CD4-positive, CD25-positive, alpha-beta regulatory T cell (primary cell): ENCODE data around the gene FEM1C. TPM values are rescaled to one million over a fixed set of nuclear protein-coding genes. Genes with fewer than 3 reads are reported as not detected.

Experiments
- ATAC-seq, 2 donors: fragments of 150-1000 bp; cut with Tn5 transposase; one replicate each; pipeline ENCODE4 v1.10.0; 2021; ENCODE audit warnings: low read depth in 2 of 2, moderate number of reproducible peaks in 2 of 2, moderate library complexity in 1 of 2
- DNase-seq, 3 donors: peaks; one replicate each; pipeline versions ENCODE4 v3.0.0 to v3.0.0-alpha.2; 2012 to 2022; ENCODE audit warnings: mixed read lengths in 1 of 3
- H3K27ac ChIP-seq: one replicate; pipeline ENCODE4 v1.7.0; 2013; ENCODE audit warnings: mild to moderate bottlenecking, low read length; ENCODE audit not compliant: insufficient read depth, poor library complexity, severe bottlenecking
- H3K27me3 ChIP-seq: one replicate; pipeline ENCODE4 v1.7.0; 2013; ENCODE audit warnings: low read length; ENCODE audit not compliant: control insufficient read depth, insufficient read depth
- H3K36me3 ChIP-seq: one replicate; pipeline ENCODE4 v1.7.0; 2013; ENCODE audit warnings: mild to moderate bottlenecking, low read length, moderate library complexity; ENCODE audit not compliant: control insufficient read depth, insufficient read depth
- H3K4me1 ChIP-seq: 2 replicates; pipeline ENCODE4 v1.7.0; 2013; ENCODE audit warnings: mild to moderate bottlenecking, low read length; ENCODE audit not compliant: insufficient read depth, control insufficient read depth, poor library complexity, severe bottlenecking
- H3K4me3 ChIP-seq: one replicate; pipeline ENCODE4 v1.7.0; 2013; ENCODE audit warnings: low read depth, mild to moderate bottlenecking, low read length, moderate library complexity
- H3K9me3 ChIP-seq, 2 experiments: 1 replicate in 1 of 2; 2 replicates in 1 of 2; pipeline ENCODE4 v1.7.0; 2013; ENCODE audit warnings: low read length in 2 of 2, mild to moderate bottlenecking in 1 of 2, moderate library complexity in 1 of 2; ENCODE audit not compliant: control insufficient read depth in 2 of 2
- H3K27ac Mint-ChIP-seq, 3 donors: one replicate each; pipeline ENCODE4 v1.8.0; 2020 to 2022; ENCODE audit warnings: mild to moderate bottlenecking in 3 of 3, mixed read lengths in 3 of 3, moderate library complexity in 2 of 3
- H3K27me3 Mint-ChIP-seq: one replicate; pipeline ENCODE4 v1.8.0; 2022; ENCODE audit warnings: mild to moderate bottlenecking, mixed read lengths
- H3K36me3 Mint-ChIP-seq: one replicate; pipeline ENCODE4 v1.8.0; 2020; ENCODE audit warnings: mixed read lengths
- H3K4me1 Mint-ChIP-seq, 4 donors: one replicate each; pipeline ENCODE4 v1.8.0; 2020 to 2022; ENCODE audit warnings: mixed read lengths in 4 of 4, mild to moderate bottlenecking in 1 of 4
- H3K4me3 Mint-ChIP-seq, 4 donors: one replicate each; pipeline ENCODE4 v1.8.0; 2020 to 2022; ENCODE audit warnings: mild to moderate bottlenecking in 4 of 4, mixed read lengths in 4 of 4, moderate library complexity in 3 of 4
- H3K9me3 Mint-ChIP-seq, 7 donors: one replicate each; pipeline ENCODE4 v1.8.0; 2020 to 2022; ENCODE audit warnings: mixed read lengths in 7 of 7, mild to moderate bottlenecking in 3 of 7, moderate library complexity in 2 of 7
- polyA plus RNA-seq, 4 donors: library from polyadenylated mRNA; unstranded; fragments of 300-500 nt; fragmentation: Illumina TruSeq; gene quantifications; one replicate each; pipeline ENCODE4 v1.2.3, GENCODE V29; 2021
- total RNA-seq: library from RNA; stranded (reverse); gene quantifications from one replicate; pipeline ENCODE4 v1.2.3, GENCODE V29; 2022

FEM1C gene
- total and polyA plus RNA-seq, 5 donors from 2014 or later = 0.65 to 40.1 (median 3.5) TPM

DNA sequence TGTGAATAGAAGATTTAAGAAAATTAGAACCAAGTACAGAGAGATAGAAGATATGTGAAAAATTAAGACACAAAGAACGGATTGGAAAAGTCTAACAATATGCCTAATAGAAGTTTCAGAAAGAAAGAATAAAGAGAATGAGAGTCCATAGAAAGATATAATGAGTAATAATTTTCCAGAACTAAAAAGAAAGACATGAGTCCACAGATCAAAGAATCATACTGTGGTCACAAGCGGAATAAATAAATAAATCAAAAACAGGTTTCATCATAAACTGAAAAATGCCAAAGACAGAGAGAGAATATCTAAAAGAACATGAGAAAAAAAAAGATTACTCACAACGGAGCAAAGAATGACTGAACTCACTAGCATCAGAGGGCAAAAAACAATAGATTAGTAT is 32.9 kb downstream of the FEM1C start:
- H3K4me1 Mint-ChIP-seq = peaks cover 0 to 5% (median under 1%) of the 10 kb centered on the region in 4 donors
- DNase-seq (no peak), ATAC-seq (no peak)
- Histone ChIP-seq H3K27me3 (no peaks in the 10 kb centered on the region), H3K36me3 (no peaks in the 10 kb centered on the region), H3K4me3 (no peak overlapping the region), H3K4me1 (no peaks in the 10 kb centered on the region), H3K27ac (no peak overlapping the region), H3K9me3 (no peaks in the 10 kb centered on the region)
- H3K9me3 Mint-ChIP-seq = peaks cover 0 to 8% (median 2%) of the 10 kb centered on the region in 7 donors
- no peaks in the 10 kb centered on the region for H3K36me3 Mint-ChIP-seq
- H3K4me3 Mint-ChIP-seq = no peak overlapping the region
- peaks cover 4% of the 10 kb centered on the region for H3K27me3 Mint-ChIP-seq
- H3K27ac Mint-ChIP-seq = no peak overlapping the region

GRCh38 chr5:115510145-115510645 is 34.4 kb downstream of the FEM1C start:
- no peak overlapping the region for H3K4me3 Mint-ChIP-seq
- H3K9me3 Mint-ChIP-seq = peaks cover 0 to 8% (median 2%) of the 10 kb centered on the region in 7 donors
- Histone ChIP-seq H3K9me3 (no peaks in the 10 kb centered on the region), H3K27me3 (no peaks in the 10 kb centered on the region), H3K27ac (no peak overlapping the region), H3K36me3 (no peaks in the 10 kb centered on the region), H3K4me1 (no peaks in the 10 kb centered on the region), H3K4me3 (no peak overlapping the region)
- H3K27ac Mint-ChIP-seq = no peak overlapping the region
- H3K27me3 Mint-ChIP-seq = peaks cover 8% of the 10 kb centered on the region
- DNase-seq (no peak), ATAC-seq (no peak)
- H3K36me3 Mint-ChIP-seq = no peaks in the 10 kb centered on the region
- no peaks in the 10 kb centered on the region for H3K4me1 Mint-ChIP-seq

DNA sequence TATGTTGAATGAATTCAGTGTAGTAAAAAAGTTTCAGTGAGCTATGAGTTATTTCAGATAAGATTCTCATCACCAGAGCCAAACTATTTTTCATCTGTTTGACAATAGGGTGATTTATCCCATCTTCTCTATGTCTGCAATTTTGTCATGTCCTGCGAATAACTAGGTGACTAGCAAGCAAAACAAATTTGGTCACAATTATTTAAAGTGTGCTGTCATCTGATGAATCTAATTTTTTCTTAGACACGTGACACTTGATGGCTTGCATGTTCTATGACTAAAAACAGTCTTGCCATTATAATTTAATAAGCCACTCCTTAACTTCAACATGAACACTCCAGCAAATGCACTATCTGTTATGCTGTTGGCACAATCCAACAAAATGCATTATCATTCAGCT is 35.0 kb downstream of the FEM1C start:
- Mint-ChIP-seq H3K27me3 (peaks cover 9% of the 10 kb centered on the region), H3K27ac (no peak overlapping the region), H3K4me1 (no peaks in the 10 kb centered on the region), H3K4me3 (no peak overlapping the region), H3K36me3 (no peaks in the 10 kb centered on the region), H3K9me3 (peaks cover 0 to 8% (median 2%) of the 10 kb centered on the region in 7 donors)
- H3K27me3 ChIP-seq = no peaks in the 10 kb centered on the region
- H3K4me3 ChIP-seq = no peak overlapping the region
- DNase-seq = no peak
- ATAC-seq = no peak
- no peaks in the 10 kb centered on the region for H3K9me3 ChIP-seq
- no peak overlapping the region for H3K27ac ChIP-seq
- no peaks in the 10 kb centered on the region for H3K4me1 ChIP-seq
- no peaks in the 10 kb centered on the region for H3K36me3 ChIP-seq

- Mint-ChIP-seq H3K9me3 (peaks cover 0 to 8% (median 2%) of the 10 kb centered on the region in 7 donors), H3K4me1 (no peaks in the 10 kb centered on the region), H3K27ac (no peak overlapping the region), H3K36me3 (no peaks in the 10 kb centered on the region), H3K4me3 (no peak overlapping the region), H3K27me3 (peaks cover 14% of the 10 kb centered on the region)
- Histone ChIP-seq H3K9me3 (no peaks in the 10 kb centered on the region), H3K27me3 (peaks cover 5% of the 10 kb centered on the region), H3K27ac (no peak overlapping the region), H3K4me3 (no peak overlapping the region), H3K4me1 (no peaks in the 10 kb centered on the region), H3K36me3 (no peaks in the 10 kb centered on the region)
- DNase-seq = no peak
- ATAC-seq = no peak
These were observed 36.9 kb downstream of the FEM1C start for GRCh38 chr5:115507681-115508080.

GRCh38 chr5:115503420-115503819 is 41.2 kb downstream of the FEM1C start:
- Histone ChIP-seq H3K27me3 (peaks cover 16% of the 10 kb centered on the region), H3K36me3 (no peaks in the 10 kb centered on the region), H3K4me3 (no peak overlapping the region), H3K9me3 (peaks cover 0 to 3% of the 10 kb centered on the region in 2 experiments), H3K27ac (no peak overlapping the region), H3K4me1 (no peaks in the 10 kb centered on the region)
- H3K27me3 Mint-ChIP-seq = peaks cover 31% of the 10 kb centered on the region
- H3K4me1 Mint-ChIP-seq = no peaks in the 10 kb centered on the region
- H3K27ac Mint-ChIP-seq = no peak overlapping the region
- peaks cover 0 to 10% (median 0%) of the 10 kb centered on the region in 7 donors for H3K9me3 Mint-ChIP-seq
- no peak overlapping the region for H3K4me3 Mint-ChIP-seq
- DNase-seq (no peak), ATAC-seq (no peak)
- no peaks in the 10 kb centered on the region for H3K36me3 Mint-ChIP-seq

DNA sequence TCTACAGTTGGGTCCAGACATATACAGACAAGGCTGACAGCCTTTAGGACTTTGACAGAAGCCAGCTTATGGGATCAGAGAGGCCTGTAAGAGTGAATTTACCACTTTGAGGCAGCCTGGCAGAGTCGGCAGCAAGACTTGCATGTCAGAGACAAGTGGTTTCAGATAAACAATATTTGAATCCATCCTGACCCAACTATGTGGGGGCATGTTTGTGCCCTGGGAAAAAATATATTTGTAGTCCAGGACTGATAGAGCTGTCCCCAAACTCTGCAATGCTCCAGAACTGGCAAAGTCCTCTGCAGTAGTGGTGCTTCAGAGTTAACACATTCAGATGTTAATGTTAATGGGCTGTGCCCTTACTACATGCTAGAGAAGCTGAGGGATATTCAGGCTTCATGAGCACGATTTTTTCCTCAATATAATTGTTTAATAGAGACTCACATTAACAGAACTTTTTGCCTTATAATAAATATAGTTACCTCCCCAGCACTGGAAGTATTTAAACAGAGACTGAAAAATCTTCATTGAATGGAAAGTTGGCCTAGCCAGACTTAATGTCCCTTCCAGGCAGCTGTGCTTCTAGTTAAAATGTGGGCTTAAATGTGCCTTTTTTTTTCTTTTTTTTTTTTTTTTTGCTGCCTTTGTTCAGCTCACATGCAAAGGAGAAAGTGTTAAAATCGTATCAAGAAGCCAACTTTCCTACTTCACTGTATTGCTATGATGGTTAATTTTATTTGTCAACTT is 42.9 kb downstream of the FEM1C start:
- Mint-ChIP-seq H3K4me3 (no peak overlapping the region), H3K27ac (no peak overlapping the region), H3K4me1 (no peaks in the 10 kb centered on the region), H3K36me3 (no peaks in the 10 kb centered on the region), H3K9me3 (peaks cover 0 to 8% (median 0%) of the 10 kb centered on the region in 7 donors), H3K27me3 (peaks cover 38% of the 10 kb centered on the region)
- H3K4me1 ChIP-seq = no peaks in the 10 kb centered on the region
- peaks cover 18% of the 10 kb centered on the region for H3K27me3 ChIP-seq
- H3K4me3 ChIP-seq = no peak overlapping the region
- no peak overlapping the region for H3K27ac ChIP-seq
- peaks cover 0 to 3% of the 10 kb centered on the region in 2 experiments for H3K9me3 ChIP-seq
- ATAC-seq (no peak), DNase-seq (no peak)
- H3K36me3 ChIP-seq = no peaks in the 10 kb centered on the region

DNA sequence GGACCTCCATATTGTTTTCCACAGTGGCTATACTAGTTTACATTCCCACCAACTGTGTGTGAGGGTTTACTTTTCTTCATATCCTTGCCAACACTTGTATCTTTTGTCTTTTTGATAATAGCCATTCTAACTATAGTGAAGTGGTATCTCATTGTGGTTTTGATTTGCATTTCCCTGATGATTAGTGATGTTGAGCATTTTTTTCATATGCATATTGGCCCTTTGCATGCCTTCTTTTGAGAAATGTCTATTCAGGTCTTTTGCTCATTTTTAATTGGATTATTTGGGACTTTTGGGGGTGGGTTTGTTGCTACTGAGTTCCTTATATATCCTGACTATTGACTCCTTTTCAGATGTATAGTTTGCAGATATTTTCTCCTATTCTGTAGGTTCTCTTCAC is 44.4 kb downstream of the FEM1C start:
- no peaks in the 10 kb centered on the region for H3K36me3 ChIP-seq
- peaks cover 23% of the 10 kb centered on the region for H3K27me3 ChIP-seq
- peaks cover 0 to 3% (median 0%) of the 10 kb centered on the region in 7 donors for H3K9me3 Mint-ChIP-seq
- no peaks in the 10 kb centered on the region for H3K4me1 Mint-ChIP-seq
- H3K4me3 Mint-ChIP-seq = no peak overlapping the region
- H3K4me3 ChIP-seq = no peak overlapping the region
- no peaks in the 10 kb centered on the region for H3K4me1 ChIP-seq
- peaks cover 0 to 3% of the 10 kb centered on the region in 2 experiments for H3K9me3 ChIP-seq
- H3K27ac ChIP-seq = no peak overlapping the region
- no peaks in the 10 kb centered on the region for H3K36me3 Mint-ChIP-seq
- H3K27ac Mint-ChIP-seq = no peak overlapping the region
- H3K27me3 Mint-ChIP-seq = peaks cover 43% of the 10 kb centered on the region
- DNase-seq (no peak), ATAC-seq (no peak)
